HG02884 (cell line): ENCODE measurements around the gene C17orf58.
"Not testable (repeated sequence)": the region's sequence is repeated elsewhere in the genome, so short reads cannot be mapped to it uniquely, and the experiment has no call there.

ENCODE experiments used
- ATAC-seq: cut with Tn5 transposase; IDR thresholded peaks from one replicate; pipeline ENCODE4 v1.9.1; 2021; ENCODE audit warnings: mild to moderate bottlenecking, moderate library complexity; ENCODE audit not compliant: unreplicated experiment

Gene C17orf58

DNA sequence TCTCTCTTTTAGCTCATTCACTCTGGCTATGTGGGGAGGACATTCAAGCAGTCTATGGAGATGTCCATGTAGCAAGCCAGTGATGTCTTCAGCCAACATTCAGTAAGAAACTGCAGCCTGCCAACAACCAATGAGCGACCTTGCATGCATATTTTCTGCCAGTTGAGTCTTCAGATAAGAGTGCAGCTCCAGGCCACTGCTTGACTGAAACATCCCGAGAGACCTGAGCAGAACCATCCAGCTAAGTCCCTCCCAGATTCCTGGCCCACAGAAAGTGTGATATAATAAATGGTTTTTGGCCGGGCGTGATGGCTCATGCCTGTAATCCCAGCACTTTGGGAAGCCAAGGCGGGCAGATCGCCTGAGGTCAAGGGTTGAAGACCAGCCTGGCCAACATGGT is 10.5 kb upstream of the C17orf58 start:
- ATAC-seq: no peak

DNA sequence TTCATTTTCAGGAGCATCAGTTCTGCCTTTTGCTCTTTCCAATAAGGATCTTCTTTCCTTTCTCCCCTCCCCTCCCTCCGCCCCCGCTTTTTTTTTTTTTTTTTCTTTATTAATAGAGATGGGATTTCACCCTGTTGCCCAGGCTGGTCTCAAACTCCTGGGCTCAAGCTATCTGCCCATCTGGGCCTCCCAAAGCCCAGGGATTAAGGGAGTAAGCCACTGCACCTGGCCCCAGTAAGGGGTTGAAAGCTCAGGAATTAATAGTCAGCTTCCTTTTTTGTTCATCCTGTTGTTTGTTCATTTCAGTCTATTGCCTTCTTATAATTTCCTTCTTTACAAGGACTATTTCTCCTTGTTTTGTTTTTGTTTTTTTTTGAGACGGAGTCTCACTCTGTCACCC is 7.9 kb upstream of the C17orf58 start:
- ATAC-seq: no peak

DNA sequence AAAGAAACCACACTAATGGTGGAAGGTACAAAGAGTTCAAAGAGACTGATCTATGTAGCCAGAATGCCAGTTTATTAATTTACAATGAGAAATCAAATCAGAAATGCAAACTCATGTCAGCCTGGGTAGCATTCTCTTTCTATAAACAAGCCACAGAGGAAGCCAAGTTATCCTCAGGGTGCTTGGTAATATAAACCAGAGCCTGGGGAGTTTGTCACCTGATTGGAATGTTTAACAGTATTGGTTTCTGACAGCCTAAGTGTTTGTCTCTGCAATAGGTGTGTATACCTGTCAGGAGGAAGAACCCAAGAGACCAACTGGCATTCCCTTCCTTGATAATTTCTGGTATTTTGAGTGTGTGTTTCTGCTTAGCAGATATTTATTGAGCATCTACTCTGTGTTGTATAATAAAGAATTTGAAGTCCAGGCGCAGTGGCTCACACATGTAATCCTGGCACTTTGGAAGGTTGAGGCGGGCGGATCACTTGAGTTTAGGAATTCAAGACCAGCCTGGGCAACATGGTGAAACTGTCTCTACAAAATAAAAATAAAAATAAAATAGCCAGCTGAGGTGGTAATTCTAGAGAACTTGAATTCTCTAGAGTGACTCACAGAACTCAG is 3.1 kb upstream of the C17orf58 start:
- no peak for ATAC-seq

DNA sequence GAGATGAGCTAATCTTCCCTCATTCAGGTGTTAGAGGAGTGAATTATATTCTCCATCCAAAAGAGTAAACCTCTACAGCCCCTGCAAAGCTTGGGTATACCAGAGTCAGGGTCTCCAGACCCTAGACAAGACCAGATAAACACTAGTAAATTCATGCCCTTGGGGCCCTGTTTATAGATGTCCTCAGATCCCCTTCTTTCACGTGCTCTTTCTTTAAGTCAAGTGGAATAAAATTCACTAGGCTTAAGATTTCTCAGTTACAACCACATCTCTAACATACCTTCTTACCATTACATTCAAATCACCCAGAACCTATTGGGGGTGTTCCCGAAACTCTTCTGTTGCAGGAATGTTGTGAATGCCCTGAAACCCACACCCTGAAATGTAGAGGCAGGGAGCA is 2.2 kb upstream of the C17orf58 start:
- ATAC-seq: no peak

DNA sequence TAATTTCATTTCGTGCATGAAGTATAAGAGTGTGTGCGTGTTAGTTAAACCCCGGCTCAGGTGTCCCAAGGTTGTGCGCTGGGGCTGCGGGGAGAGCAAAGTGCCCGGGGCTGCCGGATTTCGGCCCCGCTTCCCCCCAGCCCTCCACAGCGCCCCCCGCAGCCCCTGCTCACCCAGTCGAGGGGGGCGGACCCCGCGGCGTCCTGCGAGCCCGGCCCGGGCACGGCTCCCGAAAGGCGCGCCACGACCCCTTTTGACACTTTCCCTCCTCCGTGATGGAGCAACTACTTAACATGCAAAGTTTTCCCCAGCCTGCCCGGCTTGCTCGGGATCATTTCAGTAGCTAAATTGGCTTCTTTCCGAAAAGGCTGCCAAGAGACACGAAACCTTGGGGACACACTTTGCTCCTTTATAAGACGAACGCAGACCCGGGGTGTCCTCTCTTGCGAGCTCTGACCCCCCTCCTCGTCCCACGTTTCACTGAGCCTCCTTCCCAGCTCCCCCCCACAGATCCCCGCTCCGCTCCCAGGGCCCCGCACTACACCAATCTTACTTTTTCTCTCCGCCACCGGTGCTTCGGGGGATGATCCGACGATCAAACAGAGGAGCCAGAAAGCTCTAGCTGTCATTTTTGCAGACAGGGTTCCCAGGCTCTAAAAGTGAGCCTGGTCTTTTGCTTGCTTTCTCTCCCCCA is 552 bp downstream of the C17orf58 start:
- no peak for ATAC-seq

DNA sequence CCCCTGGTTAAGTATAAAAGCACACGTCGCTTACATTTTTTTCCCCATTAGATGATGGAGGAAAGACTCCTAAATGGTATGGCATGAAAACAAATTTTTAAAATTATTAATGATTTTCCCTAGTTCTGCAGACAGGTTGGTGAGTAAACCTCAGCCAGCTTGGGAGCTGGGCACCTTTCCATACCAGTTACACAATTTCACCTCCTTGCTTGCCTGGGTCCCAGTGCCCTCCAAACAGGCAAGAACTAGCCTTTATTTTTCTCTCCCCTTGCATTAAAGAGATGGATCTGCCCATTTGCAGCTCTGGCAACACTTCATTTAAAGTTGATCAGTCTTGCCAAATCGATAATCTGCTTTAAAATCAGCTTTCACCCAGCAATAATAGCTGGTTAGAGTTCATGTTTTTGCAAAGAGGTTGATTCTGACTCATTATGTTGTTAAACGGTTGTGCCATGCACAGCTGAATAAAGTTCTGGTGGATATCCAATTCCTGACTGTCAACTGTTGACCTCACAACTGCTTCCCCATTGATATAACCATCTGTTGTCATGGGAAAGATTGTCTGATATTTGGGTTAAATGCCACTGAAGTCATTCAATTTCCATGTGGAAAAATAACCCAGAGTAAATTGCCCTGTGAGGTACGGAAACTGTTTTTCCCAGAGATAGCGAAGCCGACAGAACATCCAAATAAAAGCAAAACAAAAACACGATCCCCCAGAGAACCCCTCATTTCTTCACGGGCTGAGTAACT is 1.3 kb downstream of the C17orf58 start:
- no peak for ATAC-seq

DNA sequence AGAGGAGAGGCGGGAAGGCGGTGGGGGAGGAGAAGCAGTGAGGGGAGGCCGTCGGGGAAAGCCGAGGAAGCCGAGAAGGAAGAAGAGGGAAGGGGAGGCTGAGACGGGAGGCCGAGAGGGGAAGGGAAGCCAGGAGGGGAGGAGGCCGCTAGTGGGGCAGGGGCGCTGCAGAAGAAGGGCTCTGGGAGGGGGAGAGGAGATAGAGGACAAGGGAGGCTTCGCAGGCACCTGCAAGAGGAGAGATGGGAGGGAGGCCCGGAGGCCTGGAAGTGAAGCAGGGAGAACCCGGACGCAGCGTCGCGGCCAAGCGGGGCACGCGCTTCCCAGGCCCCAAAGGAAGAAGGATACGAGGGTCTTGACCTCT is 2.3 kb downstream of the C17orf58 start:
- no peak for ATAC-seq

DNA sequence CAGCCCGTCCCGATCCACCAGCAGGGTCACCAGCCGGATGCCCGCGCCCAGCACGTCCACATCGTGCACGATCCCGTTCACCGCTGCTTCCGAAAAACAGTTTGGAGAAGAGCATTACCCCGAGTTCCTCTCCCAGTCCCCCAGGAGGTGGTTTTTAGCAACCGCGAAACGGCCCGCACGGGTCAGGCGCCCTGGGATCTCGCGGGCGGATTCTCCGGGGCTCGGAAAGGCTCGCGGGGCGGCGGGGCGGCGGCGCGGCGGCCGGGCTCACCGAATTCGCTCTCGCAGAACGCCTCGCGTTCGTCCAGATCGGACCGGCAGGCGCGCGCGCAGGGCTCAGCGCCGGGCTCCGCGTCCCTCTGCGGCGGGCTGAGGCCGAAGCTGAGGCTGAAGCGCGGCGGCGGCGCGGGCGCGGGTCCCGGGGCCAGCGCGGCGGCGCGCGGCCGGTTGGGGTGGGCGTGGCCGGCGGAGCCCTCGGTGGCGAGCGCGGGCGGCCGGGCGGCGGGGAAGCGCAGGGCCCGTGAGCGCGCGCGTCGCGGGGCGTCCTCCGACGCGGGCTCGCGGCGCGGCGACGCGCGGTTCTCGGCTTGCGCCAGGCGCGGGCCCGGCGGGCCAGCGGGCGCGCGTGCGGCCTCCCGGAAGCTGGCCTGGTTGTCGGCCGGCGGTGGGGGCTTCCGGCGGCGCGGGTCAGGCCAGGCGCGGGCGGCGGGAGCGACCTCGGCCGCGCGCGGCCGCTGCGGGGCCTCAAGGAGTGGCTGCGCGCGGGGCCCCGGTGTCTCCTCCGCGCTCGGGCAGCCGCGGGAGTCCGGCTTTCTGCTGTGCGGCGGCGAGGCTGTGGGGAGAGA is 2.9 kb downstream of the C17orf58 start:
- peak; percentile 65 for ATAC-seq

DNA sequence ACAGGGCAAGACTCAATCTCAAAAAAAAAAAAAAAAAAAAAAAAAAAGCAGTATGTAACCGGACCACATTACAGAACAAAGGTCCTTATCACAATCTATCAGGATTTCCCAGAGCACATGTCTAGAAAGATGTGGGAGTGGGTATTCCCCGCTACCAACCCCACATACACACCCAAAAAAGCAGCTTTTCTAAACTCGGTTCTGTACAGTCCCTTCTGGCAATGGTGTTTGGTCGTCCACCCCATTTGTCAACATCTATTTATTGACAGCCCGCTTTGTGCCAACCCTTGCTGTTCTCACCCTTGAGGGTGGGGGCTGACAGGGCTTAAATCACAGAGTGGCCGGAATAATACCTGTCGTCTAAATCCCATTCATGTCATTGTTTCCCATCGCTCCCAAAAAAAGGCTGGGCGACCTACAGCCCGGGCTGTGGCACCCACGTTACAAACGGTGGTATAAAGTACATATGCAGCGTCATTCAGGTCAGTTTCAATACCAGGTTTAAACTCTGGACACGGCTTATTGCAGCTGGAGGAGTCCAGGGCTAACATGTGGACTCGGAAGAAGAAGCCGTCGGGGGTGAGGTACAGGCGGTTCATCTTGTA is 3.6 kb downstream of the C17orf58 start:
- ATAC-seq: peak; percentile 32

DNA sequence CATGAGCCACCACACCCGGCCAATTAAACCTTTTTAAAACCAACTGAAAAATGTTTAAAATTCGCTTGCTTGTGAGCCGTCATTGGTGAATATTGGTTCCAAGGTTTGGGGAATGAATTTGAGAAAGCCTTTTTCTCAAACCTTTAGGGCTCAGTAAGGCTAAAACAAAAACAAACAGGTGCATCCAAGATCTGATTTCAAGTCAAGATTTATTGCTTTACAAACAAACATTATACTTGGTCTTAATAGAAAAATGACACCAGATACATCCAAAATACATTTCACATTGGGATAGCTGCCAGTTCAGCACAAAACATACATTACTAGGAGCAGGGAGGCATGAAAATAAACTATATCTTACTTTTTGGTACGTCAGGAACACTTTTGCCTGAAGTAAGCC is 5.4 kb downstream of the C17orf58 start:
- ATAC-seq: no peak

DNA sequence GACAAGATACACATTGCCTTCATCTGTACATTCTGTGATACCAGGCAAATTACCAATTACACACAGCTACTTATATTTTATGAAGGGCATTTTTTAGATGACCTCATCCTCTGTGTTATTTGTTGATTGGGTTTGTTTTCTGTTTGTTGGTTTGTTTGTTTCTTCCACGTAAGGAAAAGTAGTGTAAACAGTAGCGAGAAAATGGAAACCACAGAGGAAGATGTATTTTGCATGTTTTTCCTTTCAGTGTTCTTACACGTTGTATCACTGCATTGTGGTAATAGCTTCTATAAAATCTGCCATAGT is 12.9 kb downstream of the C17orf58 start:
- ATAC-seq: no peak

DNA sequence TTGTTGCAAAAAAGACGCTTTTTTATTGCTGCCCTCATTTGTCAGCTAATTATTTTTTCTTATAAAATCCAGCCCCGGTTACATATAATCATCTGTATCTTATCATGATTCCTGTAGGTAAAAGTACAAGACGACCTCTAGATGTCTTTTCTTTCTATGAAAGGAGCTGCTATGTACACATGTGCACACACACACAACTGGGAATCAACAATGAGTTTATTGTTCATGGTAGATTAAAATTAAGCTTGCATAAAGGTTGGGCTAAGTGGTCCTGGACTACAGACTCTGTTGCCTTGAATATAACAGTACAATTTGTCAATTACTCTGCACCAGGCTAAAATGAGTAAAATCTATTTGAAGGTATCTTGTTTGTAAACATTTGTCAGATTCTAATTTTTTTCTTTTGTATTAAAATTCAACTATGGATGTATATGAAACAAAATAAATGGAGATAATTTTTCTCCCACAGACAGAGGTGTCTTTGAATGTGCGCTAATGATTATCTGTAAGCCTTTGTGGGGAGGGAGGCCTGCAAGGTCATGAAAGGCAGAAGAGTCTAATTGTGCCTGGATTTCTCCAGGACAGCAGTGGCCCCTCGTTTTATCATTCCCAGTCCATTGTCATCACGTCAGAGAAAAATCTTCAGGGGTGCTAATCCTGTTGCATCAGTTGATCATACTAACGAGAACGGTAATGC is 13.4 kb downstream of the C17orf58 start:
- no peak for ATAC-seq

DNA sequence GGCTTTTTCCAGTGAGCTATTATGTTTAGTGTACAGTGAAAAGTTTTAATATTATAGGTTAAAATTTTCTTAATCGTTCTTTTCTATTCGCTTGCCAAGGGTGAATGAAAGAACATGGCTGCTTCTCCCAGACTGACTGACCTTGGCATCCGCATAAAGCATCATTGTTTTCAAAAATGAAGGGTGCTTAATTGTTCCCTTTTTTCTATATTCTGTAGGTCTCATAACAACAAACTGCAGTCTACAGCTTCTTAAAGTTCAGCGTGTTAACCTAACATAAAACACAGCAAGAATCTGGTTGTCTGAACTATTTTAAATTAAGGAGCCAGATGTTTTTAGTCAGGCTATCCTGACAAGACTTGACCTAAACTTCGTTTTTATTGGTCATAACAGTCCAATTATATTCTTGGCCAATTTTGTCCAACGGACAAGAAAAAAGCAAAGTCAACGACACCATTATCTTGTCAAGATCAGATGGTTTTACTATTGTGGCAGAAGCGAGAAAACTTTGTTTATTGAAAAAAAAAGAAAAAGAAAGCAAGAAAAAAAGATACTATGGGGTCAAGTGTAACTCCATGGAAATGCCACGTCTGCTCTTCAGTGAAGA is 14.1 kb downstream of the C17orf58 start:
- ATAC-seq: no peak

DNA sequence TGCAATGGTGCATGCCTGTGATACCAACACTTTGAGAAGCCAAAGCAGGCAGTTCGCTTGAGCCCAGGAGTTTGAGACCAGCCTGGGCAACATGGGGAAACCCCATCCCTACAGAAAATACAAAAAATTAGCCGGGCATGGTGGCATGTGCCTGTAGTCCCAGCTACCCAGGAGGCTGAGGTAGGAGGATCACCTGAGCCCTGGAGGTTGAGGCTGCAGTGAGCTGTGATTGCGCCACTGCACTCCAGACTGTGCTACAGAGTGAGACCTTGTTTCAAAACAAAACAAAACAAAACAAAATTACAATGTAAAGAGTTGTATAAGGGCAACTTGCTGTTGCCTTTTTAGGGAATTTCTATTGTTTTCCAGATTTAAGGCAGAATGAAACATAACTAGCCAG is 15.4 kb downstream of the C17orf58 start:
- ATAC-seq: not testable (repeated sequence)

DNA sequence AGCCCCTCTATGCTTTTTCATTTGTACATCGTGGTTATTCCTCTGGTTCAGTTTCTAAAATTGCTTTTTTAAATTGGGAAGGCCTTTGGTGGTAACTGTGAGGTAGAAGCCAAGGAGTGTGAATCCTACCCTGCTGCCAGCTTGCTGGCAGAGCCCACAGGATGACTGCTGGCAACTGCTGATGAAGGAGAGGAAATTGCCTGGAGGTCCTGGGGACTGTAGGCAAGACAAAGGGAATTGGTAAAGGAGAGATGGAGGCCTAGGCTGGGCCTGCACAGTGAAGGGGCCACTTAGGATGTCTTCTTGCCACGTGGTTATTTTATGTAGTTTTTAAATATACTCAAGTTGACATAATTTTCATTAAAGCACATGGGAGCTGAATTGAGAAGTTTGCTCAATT is 15.8 kb downstream of the C17orf58 start:
- ATAC-seq: no peak

DNA sequence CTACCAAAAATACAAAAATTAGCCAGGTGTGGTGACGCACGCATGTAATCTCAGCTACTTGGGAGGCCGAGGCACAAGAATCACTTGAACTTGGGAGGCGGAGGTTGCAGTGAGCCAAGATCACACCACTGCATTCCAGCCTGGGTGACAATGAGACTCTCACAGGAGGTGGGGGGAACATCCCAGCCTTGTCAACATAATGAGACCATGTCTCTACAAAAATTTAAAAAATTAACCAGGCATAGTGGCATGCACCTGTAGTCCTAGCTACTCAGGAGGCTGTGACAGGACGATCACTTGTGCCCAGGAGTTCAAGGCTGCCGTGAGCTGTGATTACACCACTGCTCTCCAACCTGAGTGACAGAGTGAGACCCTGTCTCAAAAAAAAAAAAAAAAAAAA is 20.0 kb downstream of the C17orf58 start:
- ATAC-seq: not testable (repeated sequence)

DNA sequence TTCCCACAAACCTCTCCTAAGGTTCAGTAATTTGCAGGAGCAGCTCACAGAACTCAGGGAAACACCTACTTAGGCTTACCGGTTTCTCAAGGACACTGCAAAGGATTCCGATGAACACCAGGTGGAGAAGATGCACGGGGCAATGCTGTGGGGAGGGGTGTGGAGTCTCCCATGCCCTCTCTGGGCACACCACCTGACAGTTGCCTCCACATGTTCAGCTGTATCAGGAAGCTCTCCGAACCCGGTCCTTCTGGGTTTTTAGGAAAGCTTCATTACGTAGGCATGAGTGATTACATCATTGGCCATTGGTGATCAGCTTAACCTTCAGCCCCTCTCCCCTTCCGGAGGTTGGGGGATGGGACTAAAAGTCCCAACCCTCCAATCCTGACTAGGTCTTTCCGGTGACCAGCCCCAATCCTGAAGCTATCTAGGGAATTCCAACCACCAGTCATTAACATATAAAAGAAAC is 21.6 kb downstream of the C17orf58 start:
- ATAC-seq: no peak

DNA sequence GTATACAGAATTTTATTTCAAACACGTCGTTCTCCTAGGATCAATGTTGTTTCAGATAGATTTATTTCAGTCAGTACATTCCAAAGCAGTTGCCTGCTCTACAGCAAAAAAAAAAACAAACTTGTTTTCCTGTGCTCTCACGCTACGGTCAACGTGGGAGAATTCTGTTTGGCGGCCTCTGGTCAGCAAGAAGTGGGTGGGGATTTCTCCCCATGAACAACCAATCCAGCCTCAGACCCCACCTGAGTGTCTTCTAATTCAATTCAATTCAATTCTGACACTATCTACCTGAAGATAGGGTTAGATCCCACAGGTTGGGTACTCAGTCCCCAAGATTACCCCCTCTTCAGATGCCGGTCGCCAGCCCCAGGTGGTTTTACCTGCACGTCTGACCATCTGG is 22.1 kb downstream of the C17orf58 start:
- ATAC-seq: no peak

DNA sequence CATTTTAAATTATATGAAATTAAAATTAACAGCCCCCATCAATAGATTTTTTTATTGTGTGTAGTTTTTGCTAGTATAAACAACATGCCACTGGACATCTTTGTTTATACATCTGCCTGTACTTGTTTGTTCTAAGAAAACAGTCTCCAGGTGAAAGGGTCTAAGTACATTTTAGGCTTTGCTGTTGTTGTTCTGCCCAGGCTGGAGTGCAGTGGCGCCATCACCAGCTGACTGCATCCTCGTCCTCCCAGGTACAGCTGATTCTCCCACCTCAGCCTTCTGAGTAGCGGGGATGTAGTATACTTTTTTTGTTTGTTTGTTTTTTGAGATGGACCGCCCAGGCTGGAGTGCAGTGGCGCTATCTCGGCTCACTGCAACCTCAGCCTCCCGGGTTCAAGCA is 25.5 kb downstream of the C17orf58 start:
- ATAC-seq: no peak

DNA sequence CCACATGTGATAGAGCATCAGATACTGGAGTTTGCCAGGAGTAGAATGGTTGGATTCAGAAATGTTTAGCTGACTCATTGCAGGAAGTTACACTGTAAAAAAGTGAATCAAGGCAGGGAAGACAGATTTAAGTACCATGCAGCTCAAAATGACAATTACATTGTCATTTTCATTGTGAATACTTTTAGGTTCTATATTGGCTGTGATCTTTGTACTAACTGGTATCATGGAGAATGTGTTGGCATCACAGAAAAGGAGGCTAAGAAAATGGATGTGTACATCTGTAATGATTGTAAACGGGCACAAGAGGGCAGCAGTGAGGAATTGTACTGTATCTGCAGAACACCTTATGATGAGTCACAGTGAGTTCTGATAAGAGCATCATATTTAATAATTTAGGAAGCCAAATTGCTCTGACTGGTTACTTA is 33.1 kb downstream of the C17orf58 start:
- not testable (repeated sequence) for ATAC-seq
